Ishikawa (cell line): ENCODE measurements around the gene PRKCE.

Experiments used
- CEBPB ChIP-seq: IDR thresholded peaks from 2 replicates; pipeline ENCODE4 v1.6.1; 2012
- CREB1 ChIP-seq: IDR thresholded peaks from 2 replicates; pipeline ENCODE4 v1.6.1; 2012; ENCODE audit warnings: low read depth
- EGR1 ChIP-seq: IDR thresholded peaks from 2 replicates; pipeline ENCODE4 v1.6.1; 2012
- EP300 ChIP-seq: IDR thresholded peaks from 2 replicates; pipeline ENCODE4 v1.6.1; 2012; ENCODE audit warnings: borderline replicate concordance
- FOXM1 ChIP-seq: IDR thresholded peaks from 2 replicates; pipeline ENCODE4 v1.6.1; 2012; ENCODE audit warnings: low read depth, borderline replicate concordance
- MAX ChIP-seq: IDR thresholded peaks from 2 replicates; pipeline ENCODE4 v1.6.1; 2012
- NFIC ChIP-seq: IDR thresholded peaks from 2 replicates; pipeline ENCODE4 v1.6.1; 2012
- RAD21 ChIP-seq: IDR thresholded peaks from 2 replicates; pipeline ENCODE4 v1.6.1; 2012; ENCODE audit warnings: low read depth
- REST ChIP-seq: IDR thresholded peaks from 2 replicates; pipeline ENCODE4 v1.6.1; 2012; ENCODE audit warnings: low read depth, mild to moderate bottlenecking
- TAF1 ChIP-seq: IDR thresholded peaks from 2 replicates; pipeline ENCODE4 v1.6.1; 2012; ENCODE audit warnings: low read depth, mild to moderate bottlenecking
- TCF12 ChIP-seq: IDR thresholded peaks from 2 replicates; pipeline ENCODE4 v1.6.1; 2012; ENCODE audit warnings: low read depth
- USF1 ChIP-seq: IDR thresholded peaks from 2 replicates; pipeline ENCODE4 v1.6.1; 2012
- YY1 ChIP-seq: IDR thresholded peaks from 2 replicates; pipeline ENCODE4 v1.6.1; 2012; ENCODE audit warnings: low read depth
- ZBTB7A ChIP-seq: IDR thresholded peaks from 2 replicates; pipeline ENCODE4 v1.6.1; 2012; ENCODE audit warnings: low read depth

GRCh38 chr2:46065152-46065551 is 413.7 kb downstream of the PRKCE start:
- TF ChIP-seq TAF1 (no peak), CEBPB (no peak), REST (no peak), EP300 (no peak), RAD21 (no peak), YY1 (no peak), EGR1 (no peak), MAX (no peak), CREB1 (no peak), ZBTB7A (no peak), FOXM1 (no peak), NFIC (no peak), USF1 (no peak), TCF12 (no peak)
